CD4-positive, alpha-beta T cell treated with Interferon alpha-2 for 1 hour (primary cell): Measurements from ENCODE around the gene IFT25.
"Not testable (repeated sequence)": the region's sequence is repeated elsewhere in the genome, so short reads cannot be mapped to it uniquely, and the experiment has no call there.

Experiments
- DNase-seq, 2 donors: peaks; one replicate each; pipeline ENCODE4 v3.0.0-alpha.2; 2020 to 2022

IFT25 gene

GRCh38 chr1:53927376-53927881, 18.1 kb downstream of the IFT25 start:
- DNase-seq: no peak

DNA sequence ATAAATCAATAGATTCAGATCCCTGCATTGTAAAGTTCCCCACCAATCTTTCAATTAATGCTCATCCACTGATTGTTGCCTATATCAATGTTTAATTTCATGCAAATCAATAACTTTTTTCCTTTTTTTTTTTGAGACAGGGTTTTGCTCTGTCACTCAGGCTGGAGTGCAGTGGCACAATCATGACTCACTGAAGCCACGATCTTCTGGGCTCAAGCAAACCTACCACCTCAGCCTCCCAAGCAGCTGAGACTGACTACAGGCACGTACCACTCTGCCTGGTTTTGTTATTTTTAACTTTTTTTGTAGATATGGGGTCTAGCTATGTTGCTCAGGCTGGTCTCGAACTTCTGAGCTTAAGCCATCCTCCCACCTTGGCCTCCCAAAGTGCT, 25.8 kb downstream of the IFT25 start:
- no peak for DNase-seq

DNA sequence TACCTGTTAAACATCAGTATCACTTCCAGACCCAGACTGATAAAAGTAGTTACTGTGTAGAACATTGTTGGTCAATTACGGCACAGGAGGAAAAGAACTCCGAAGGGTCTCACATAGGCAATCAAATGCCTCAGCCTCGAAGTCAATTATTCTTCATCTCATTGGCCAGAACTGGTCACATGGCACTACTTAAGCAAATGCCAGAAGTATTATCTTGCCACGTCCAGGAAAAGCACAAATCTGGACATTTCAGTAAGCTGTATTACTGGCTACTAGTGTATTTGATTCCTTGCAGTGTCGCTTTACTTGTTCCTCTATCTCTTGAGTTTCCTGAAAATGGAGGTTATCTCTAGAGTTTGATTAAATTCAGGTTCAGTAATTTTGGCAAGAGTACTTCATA, 27.2 kb downstream of the IFT25 start:
- DNase-seq: no peak

- DNase-seq: no peak
Observed at GRCh38 chr1:53913352-53914033, 32.0 kb downstream of the IFT25 start.

DNA sequence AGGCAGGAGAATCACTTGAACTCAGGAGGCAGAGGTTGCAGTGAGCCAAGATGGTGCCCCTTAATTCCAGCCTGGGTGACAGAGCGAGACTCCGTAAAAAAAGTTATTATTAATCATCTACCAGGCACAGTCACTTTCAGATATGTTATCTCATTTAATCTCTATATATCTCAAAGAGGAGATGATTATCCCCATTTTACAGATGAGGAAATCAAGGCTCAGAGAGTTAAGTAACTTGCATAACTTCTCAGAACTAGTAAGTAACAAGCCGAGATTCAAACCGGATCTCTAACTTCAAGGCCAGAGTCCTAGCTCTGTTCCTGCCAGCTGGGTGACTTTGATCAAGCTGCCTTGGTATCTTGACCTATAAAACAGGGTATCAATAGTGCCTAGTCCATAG, 34.1 kb downstream of the IFT25 start:
- DNase-seq: no peak

GRCh38 chr1:53909946-53910345, 35.6 kb downstream of the IFT25 start:
- DNase-seq: no peak

DNA sequence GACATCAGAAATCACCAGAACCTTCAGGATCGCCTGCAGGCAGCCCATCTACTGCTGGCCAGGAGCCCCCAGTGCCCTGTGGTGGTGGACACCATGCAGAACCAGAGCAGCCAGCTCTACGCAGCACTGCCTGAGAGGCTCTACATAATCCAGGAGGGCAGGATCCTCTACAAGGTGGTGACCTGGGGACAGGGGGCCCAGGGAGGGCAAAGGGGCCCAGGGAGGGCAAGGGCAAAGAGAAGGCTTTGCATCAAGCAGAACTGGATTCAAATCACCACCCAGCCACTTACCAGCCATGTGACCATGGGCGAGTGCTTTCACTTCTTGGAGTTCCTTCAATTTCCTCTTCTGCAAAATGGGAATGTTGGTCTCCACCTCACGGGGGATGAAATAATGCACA, 39.4 kb downstream of the IFT25 start:
- no peak for DNase-seq

DNA sequence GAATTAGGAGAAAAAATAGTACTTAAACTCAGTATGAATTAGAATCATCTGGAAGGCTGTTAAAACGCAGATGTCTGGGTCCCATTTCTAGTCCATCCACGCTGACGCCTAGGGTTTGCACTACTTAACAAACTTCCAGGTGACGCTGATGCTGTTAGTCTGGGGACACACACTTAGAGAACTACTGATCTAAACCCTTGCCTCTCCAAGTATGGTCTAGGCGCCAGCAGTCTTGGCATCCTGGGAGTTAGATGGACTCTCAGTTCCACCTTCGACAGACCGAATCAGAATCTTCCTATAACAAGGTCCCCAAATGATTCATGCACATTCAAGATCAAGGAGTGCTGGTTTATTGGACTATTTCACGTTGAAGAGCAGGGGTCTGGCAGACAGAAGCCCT, 40.0 kb downstream of the IFT25 start:
- no peak for DNase-seq

- DNase-seq: no peak
Observed at GRCh38 chr1:53902235-53903138, 43.0 kb downstream of the IFT25 start.

DNA sequence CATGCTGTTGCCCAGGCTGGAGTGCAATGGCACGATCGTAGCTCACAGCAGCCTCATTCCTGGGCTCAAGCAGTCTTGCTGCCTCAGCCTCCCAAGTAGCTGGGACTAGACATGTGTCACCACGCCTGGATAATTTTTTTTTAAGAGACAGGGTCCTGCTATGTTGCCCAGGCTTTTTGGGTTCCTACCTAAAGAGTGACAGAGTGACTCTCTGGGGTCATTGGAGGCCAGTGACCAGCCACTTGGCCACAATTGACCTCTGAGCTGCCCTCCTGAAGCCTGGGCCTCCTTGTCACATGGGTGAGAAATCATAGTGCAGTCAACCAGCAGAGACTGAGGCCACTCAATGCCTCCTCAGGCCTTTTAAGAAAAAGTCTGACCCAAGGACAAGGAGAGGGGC, 45.8 kb downstream of the IFT25 start:
- DNase-seq: no peak

DNA sequence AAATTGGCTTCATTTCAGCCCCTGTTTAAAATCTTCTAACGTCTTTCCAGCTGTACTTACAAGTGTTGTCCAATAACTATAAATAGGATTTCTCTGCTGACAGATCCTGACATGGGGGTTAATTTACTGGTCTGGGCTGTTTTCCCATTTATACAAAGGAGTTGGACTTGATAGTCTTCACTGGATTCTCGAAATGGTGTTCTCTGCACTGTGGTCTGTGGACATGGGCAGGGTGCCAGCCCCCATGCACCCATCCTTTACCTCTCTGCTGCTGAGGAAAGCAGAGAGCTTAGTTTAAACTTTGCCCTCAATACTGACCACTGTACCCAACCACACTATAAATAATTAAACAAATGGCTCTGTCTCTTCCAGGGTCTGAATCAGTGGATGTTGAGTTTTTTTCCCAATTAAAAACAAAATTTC, 46.3 kb downstream of the IFT25 start:
- DNase-seq: no peak

- DNase-seq: no peak
Observed at GRCh38 chr1:53896635-53897229, 48.8 kb downstream of the IFT25 start.

- no peak for DNase-seq
Observed at GRCh38 chr1:53895421-53895820, 50.1 kb downstream of the IFT25 start.

DNA sequence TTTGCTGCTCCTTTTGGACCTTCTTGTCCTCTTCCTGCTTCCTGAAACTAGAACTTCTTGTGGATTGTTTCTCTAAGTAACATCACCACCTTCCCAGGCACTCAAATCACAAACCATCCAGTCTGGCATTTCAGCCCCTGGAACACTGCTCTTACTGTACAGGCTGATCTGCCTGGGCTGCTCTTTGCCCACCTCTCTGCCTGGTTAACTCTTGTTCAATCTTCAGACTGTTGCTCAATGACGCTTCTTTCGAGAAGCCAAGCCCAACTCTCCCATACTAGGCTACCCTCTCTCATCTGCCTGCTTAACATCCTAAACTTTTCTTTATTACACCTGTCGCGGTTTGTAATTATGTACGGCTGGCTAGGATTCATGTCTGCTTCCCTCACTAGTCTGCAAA, 50.9 kb downstream of the IFT25 start:
- no peak for DNase-seq

GRCh38 chr1:53893999-53894636, 51.4 kb downstream of the IFT25 start, which contains the start of gene DIO1:
TSS of gene DIO1 (plus strand) at chr1:53894187. CDS start at chr1:53894211, 24 bp downstream.
- no peak for DNase-seq

- DNase-seq: peak; percentile 6 to 31
Observed at GRCh38 chr1:53892911-53893310, 52.6 kb downstream of the IFT25 start.

- no peak for DNase-seq
Observed at GRCh38 chr1:53891678-53892077, 53.8 kb downstream of the IFT25 start.

DNA sequence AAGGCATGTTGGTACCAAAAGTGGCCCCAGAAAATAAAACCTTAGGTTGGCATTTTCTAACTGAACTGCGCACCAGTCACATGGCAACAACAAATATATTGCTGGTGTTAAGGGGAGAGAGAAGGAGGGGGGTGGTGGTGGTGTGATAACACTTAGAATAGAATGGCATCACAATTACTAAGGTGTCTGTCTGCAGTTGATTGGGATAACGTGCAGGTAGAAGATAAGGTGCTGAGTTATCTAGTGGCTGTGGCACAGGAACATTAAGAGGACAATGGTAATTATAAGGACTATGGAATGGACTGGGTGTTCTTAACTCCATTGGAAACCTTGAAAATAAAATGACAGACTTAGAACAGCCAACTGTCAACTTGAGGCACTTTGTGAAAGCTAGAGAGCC, 54.5 kb downstream of the IFT25 start:
- no peak for DNase-seq

- no peak for DNase-seq
Observed at GRCh38 chr1:53890522-53890941, 55.0 kb downstream of the IFT25 start.

- peak; percentile 88 to 91 for DNase-seq
Observed at GRCh38 chr1:53889304-53890298, 55.9 kb downstream of the IFT25 start, which contains the start of gene YIPF1. TSS of gene YIPF1 (minus strand) at chr1:53889797. CDS start at chr1:53888937, 860 bp downstream.

GRCh38 chr1:53888681-53889080, 56.8 kb downstream of the IFT25 start:
- DNase-seq: no peak

GRCh38 chr1:53883600-53883999, 61.9 kb downstream of the IFT25 start:
- not testable (repeated sequence) for DNase-seq
